HG03378 (cell line): ENCODE measurements around the gene GNAI3.
A peak's percentile ranks its signal among the peaks of the same experiment; 100 is the strongest.
"Not testable (repeated sequence)": the region's sequence is repeated elsewhere in the genome, so short reads cannot be mapped to it uniquely, and the experiment has no call there.

Source experiments
- ATAC-seq: cut with Tn5 transposase; IDR thresholded peaks from one replicate; pipeline ENCODE4 v1.9.1; 2021; ENCODE audit warnings: mild to moderate bottlenecking, moderate library complexity; ENCODE audit not compliant: unreplicated experiment

GNAI3 gene

DNA sequence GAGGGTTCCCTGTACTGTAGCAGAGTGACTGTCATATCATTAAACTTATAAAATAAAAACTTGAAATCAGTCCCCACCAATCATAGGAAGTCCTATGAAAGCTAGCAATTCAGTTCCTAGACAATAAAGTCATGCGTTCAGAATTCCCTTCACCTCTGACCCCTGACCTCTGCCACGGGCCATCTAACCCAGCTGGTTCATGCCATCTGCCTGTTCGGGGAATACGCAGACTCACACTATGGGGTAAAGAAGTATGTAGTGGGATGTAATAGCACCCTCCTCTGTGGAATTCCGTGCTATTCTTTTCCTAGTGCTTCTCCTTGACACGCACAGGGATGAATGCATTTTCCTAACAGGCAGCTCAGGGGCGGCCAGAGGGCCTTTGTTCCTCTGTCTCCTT lies 109.6 kb downstream of the GNAI3 start:
- no peak for ATAC-seq

DNA sequence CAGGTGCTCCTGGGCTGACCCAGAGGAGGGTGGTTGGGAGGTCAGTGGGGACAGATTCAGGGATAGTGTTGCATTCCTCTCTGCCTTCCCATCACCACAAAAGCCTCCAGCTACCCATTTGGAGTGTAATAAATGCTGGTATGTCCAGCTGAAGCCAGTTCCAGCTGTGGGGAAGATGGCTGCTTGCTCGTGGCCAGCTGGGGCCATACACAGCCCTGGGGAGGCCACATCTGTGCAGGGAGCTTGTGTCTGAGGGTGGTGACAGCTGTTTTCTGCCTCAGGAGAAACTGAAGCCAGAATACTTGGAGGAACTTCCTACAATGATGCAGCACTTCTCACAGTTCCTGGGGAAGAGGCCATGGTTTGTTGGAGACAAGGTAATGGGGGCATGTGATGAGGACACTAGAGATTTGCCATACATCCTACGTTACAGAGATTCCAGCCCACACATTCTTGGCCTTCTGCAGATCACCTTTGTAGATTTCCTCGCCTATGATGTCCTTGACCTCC lies 110.2 kb downstream of the GNAI3 start:
- ATAC-seq: no peak

DNA sequence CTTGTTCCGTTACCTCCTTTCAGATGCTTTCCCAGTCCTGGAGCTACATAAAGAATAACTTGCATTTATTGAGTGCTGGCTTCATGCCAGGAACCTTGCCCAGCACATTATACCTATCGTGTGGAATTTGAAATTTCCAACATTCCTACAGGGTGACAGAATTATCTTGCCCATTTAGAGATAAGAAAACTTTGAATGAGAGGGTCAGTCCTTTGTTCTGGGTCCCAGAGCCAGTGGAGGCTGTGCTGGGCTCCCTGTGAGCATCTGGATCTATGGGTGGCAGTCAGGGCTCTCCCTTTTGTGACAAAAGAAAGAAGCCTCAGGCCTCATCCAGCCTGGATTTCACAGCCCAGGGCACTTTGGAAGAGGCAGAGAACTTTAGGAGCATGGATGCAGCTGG lies 110.7 kb downstream of the GNAI3 start:
- no peak for ATAC-seq

DNA sequence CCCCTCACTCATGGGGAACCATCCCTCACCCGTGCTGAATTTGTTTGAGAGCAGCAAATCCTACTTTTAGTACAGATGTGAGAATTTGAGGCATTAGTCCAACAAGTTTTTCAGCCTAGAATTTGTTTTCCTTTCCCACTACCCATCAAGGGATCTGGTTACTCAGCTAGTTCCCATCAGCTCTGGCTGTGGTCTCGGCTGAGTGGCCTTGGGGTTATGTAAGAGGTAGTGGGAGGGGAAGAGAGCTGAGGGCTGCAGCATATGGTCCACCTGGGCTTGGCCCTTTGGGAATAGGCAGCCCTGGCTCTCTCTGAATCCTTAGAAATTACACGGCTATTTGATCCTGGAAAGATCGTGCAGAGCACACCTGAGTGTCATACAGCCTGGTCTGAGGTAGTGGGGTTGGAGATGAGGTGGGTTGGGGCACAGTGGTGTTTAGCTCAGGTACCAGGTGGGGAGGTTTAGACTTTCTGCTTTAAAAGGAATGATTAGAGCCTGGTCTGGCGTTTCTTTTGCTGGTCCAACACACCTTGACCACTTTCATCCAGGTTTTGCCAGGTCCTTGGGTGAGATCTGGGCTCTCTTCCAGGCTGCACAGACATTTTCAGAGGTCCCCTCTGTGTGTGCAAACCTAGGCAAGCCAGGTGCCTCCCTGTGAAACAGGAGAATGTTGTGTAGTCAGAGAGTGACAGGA lies 111.7 kb downstream of the GNAI3 start:
- no peak for ATAC-seq

DNA sequence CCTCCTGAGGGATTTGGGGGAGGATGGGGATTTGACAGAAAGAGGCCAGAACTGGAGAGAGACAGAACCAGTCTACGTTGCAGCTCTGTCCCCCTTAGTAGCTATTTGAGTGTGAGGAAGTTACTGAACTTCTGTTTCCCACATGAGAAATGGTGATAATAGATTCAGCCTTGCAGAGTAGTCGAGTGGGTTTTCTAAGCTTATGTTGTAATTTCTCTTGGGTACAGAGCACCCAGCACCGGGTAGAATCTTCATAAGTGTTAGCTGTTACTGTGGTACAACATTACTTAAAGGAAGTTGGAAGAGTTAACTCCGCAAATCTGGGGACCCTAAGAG lies 112.2 kb downstream of the GNAI3 start:
- not testable (repeated sequence) for ATAC-seq

DNA sequence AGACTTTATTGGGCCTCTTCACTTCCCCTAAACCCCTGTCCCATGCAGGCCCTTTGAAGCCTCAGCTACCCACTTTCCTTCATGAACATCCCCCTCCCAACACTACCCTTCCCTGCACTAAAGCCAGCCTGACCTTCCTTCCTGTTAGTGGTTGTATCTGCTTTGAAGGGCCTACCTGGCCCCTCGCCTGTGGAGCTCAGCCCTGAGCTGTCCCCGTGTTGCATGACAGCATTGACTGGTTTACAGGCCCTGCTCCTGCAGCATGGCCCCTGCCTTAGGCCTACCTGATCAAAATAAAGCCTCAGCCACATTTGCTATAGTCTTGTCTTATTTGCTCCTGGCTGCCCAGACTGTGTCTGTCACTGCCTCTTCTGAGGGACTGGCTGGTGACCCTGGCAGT lies 113.0 kb downstream of the GNAI3 start:
- ATAC-seq: no peak

DNA sequence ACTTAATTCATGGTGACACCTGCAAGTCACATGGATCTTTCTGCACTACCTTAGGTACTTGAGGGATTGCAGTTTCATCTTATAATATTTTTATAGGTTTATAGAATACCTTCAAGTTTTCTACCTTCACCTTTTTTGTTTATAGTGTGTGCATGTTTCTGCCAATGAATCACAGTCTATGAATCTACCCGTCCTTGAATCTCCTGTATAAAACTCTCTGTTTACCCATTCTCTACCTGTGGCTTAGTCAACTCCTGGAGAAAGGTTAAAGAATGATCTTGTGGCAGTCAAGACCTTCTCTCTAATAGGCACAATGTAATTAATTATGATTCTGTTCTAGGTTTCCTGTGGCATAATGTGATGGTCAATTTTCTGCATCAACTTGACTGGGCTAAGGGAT lies 116.3 kb downstream of the GNAI3 start:
- ATAC-seq: no peak

DNA sequence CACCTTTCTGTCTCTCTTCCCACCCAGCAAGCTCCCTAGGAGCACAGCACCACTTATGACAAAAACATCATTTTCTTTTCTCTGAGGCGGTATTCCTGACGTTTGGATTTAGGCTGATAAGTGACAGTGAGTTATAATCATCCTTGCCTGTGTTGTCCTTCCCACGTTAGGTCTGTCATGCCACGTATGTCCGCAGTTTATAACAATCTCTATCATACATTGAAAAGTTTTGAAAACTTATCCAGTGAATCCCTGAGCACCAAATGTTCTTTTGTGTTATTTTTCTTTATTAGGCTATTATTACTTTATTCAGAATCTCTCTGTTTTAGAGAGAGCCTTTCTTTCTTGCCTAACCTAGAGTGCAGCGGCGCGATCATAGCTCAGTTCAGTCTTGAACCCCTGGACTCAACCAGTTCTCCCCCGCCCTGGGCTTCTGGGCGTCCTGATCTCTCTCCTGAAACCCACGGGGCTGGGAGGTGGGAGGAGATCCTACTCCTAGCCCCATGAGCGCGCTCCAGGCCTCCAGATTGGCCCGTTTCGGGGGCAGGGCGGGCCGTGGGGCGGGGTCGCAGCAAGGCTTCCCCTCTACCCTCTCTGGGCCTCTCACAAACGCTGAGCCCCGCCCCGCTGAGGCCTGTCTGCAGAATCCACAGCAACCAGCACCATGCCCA lies 119.2 kb downstream of the GNAI3 start, which contains the start of gene GSTM2:
Gene GSTM2, plus strand, starts transcription at position 606 of the 671 bp plus-strand sequence. Its CDS starts 59 bp downstream, at position 665.
- ATAC-seq: peak; percentile 61
